Liver (tissue), 9 donors: Measurements from ENCODE around the gene IZUMO2. TPM values are rescaled to one million over a fixed set of nuclear protein-coding genes. Genes with fewer than 3 reads are reported as not detected.

Experiments used
- DNase-seq: peaks from one replicate; pipeline ENCODE4 v3.0.0-alpha.2; 2017; ENCODE audit warnings: low spot score
- H3K27ac ChIP-seq, 2 donors: one replicate each; pipeline ENCODE4 v1.7.0; 2013; ENCODE audit warnings: inconsistent platforms in 2 of 2, low read length in 2 of 2, control low read depth in 1 of 2, low read depth in 1 of 2, mild to moderate bottlenecking in 1 of 2
- H3K27me3 ChIP-seq, 4 donors: one replicate each; pipeline versions ENCODE4 v1.6.1 to v1.7.0; 2013; ENCODE audit warnings: low read length in 3 of 4, inconsistent platforms in 1 of 4, mild to moderate bottlenecking in 1 of 4, moderate library complexity in 1 of 4; ENCODE audit not compliant: control insufficient read depth in 4 of 4, insufficient read depth in 4 of 4
- H3K36me3 ChIP-seq, 4 donors: one replicate each; pipeline versions ENCODE4 v1.6.1 to v1.7.0; 2013; ENCODE audit warnings: low read length in 3 of 4, mild to moderate bottlenecking in 3 of 4, low read depth in 1 of 4, moderate library complexity in 1 of 4; ENCODE audit not compliant: control insufficient read depth in 4 of 4, insufficient read depth in 3 of 4
- H3K4me1 ChIP-seq, 4 donors: one replicate each; pipeline versions ENCODE4 v1.6.1 to v1.7.0; 2013; ENCODE audit warnings: low read length in 3 of 4, mild to moderate bottlenecking in 3 of 4, moderate library complexity in 1 of 4; ENCODE audit not compliant: control insufficient read depth in 4 of 4, insufficient read depth in 4 of 4
- H3K4me3 ChIP-seq, 3 donors: one replicate each; pipeline versions ENCODE4 v1.6.1 to v1.7.0; 2013; ENCODE audit warnings: low read length in 3 of 3, control low read depth in 1 of 3, low read depth in 1 of 3, mild to moderate bottlenecking in 1 of 3
- H3K9ac ChIP-seq, 2 donors: one replicate each; pipeline ENCODE4 v1.7.0; 2013; ENCODE audit warnings: low read length in 2 of 2, mild to moderate bottlenecking in 2 of 2, moderate library complexity in 2 of 2, control low read depth in 1 of 2, low read depth in 1 of 2
- H3K9me3 ChIP-seq, 4 donors: one replicate each; pipeline versions ENCODE4 v1.6.1 to v1.7.0; 2013; ENCODE audit warnings: low read length in 3 of 4; ENCODE audit not compliant: control insufficient read depth in 4 of 4
- ATF3 ChIP-seq: IDR thresholded peaks from 2 replicates; pipeline ENCODE4 v1.6.1; 2016; ENCODE audit warnings: antibody characterized with exemption
- EGR1 ChIP-seq, 2 donors: IDR thresholded peaks; 2 replicates each; pipeline ENCODE4 v1.6.1; 2016 to 2018; ENCODE audit warnings: antibody characterized with exemption in 2 of 2, low read depth in 2 of 2
- FOXA2 ChIP-seq: IDR thresholded peaks from 2 replicates; pipeline ENCODE4 v1.6.1; 2016; ENCODE audit warnings: antibody characterized with exemption
- HNF4G ChIP-seq: IDR thresholded peaks from 2 replicates; pipeline ENCODE4 v1.6.1; 2016; ENCODE audit warnings: antibody characterized with exemption
- JUND ChIP-seq, 2 donors: IDR thresholded peaks; 2 replicates each; pipeline ENCODE4 v1.6.1; 2016; ENCODE audit warnings: antibody characterized with exemption in 2 of 2
- MAX ChIP-seq: IDR thresholded peaks from 2 replicates; pipeline ENCODE4 v1.6.1; 2016; ENCODE audit warnings: antibody characterized with exemption
- NR2F2 ChIP-seq: IDR thresholded peaks from 2 replicates; pipeline ENCODE4 v1.6.1; 2016; ENCODE audit warnings: antibody characterized with exemption
- RAD21 ChIP-seq, 2 donors: IDR thresholded peaks; 2 replicates each; pipeline ENCODE4 v1.6.1; 2016; ENCODE audit warnings: antibody characterized with exemption in 2 of 2, mild to moderate bottlenecking in 2 of 2
- REST ChIP-seq: IDR thresholded peaks from 2 replicates; pipeline ENCODE4 v1.6.1; 2016; ENCODE audit warnings: antibody characterized with exemption, mild to moderate bottlenecking
- SP1 ChIP-seq: IDR thresholded peaks from 2 replicates; pipeline ENCODE4 v1.6.1; 2018; ENCODE audit warnings: antibody characterized with exemption, mild to moderate bottlenecking
- TAF1 ChIP-seq: conservative IDR thresholded peaks from 2 replicates; pipeline ENCODE4 v1.6.1; 2016; ENCODE audit warnings: antibody characterized with exemption, mild to moderate bottlenecking
- YY1 ChIP-seq: IDR thresholded peaks from 2 replicates; pipeline ENCODE4 v1.6.1; 2016; ENCODE audit warnings: antibody characterized with exemption, mild to moderate bottlenecking
- ZBTB33 ChIP-seq: IDR thresholded peaks from 2 replicates; pipeline ENCODE4 v1.6.1; 2016; ENCODE audit warnings: antibody characterized with exemption
- WGBS: extraction: QIAGEN DNeasy Blood & Tissue Kit; methylation state at CpG from one replicate; pipeline ENCODE4 v1.1.7; 2013; 5-methylcytosine and 5-hydroxymethylcytosine counted together
- polyA plus RNA-seq, 2 donors: library from polyadenylated mRNA; stranded (reverse) in 1 of 2; unstranded in 1 of 2; fragments of 200-250 nt in 1 of 2; fragments of >200 nt in 1 of 2; fragmentation: Nextera tagmentation in 1 of 2; extraction: Ambion mirVana in 1 of 2; gene quantifications; one replicate each; pipeline versions ENCODE4 v1.2.1 to v1.2.3, GENCODE V29; 2013 to 2015
- total RNA-seq, 2 donors: library from RNA; depleted of rRNA; stranded (reverse); fragments of >200 nt; gene quantifications; one replicate each; pipeline ENCODE4 v1.2.3, GENCODE V29; 2014
- donor health status: healthy.
- donor health status: healthy.
- donor health status: healthy.
- donor health status: healthy.
- donor health status: healthy.

IZUMO2 gene
- total and polyA plus RNA-seq, 4 donors, result not detected

GRCh38 chr19:50204081-50204428 lies 41.0 kb upstream of the IZUMO2 start:
- Histone ChIP-seq H3K9ac (peak overlapping the region; percentile 5 to 32), H3K4me1 (peaks cover 9 to 25% (median 20%) of the 10 kb centered on the region in 4 donors), H3K27ac (peak overlapping the region; percentile 85 to 94), H3K27me3 (peaks cover 0 to 2% (median 0%) of the 10 kb centered on the region in 4 donors), H3K4me3 (peak overlapping the region; percentile 57 to 86 (median 77)), H3K36me3 (no peaks in the 10 kb centered on the region), H3K9me3 (no peaks in the 10 kb centered on the region)
- WGBS, result 54% methylated on average over 7 of the region's 7 CpGs
- TF ChIP-seq RAD21 (IDR thresholded peaks at IDR 0.05), result no peak
- TF ChIP-seq JUND (IDR thresholded peaks at IDR 0.05), result no peak
- no peak for TF ChIP-seq ZBTB33
- TF ChIP-seq TAF1, result no peak
- no peak for TF ChIP-seq HNF4G
- no peak for DNase-seq

GRCh38 chr19:50203281-50204080 lies 40.4 kb upstream of the IZUMO2 start, which contains the start of gene MYH14:
TSS of gene MYH14 (plus strand) at chr19:50203622. CDS start at chr19:50210366, 6,744 bp downstream.
- Histone ChIP-seq H3K4me1 (peaks cover 9 to 30% (median 25%) of the 10 kb centered on the region in 4 donors), H3K9me3 (no peaks in the 10 kb centered on the region), H3K4me3 (peak within 1 kb of the TSS; percentile 57 to 86 (median 77)), H3K27ac (peak within 1 kb of the TSS; percentile 85 to 94), H3K36me3 (no peaks in the 10 kb centered on the region), H3K27me3 (peaks cover 0 to 2% (median 0%) of the 10 kb centered on the region in 4 donors), H3K9ac (peak within 1 kb of the TSS; percentile 20 to 32)
- 4% methylated on average over 78 of the region's 78 CpGs for WGBS
- peak; percentile 72 for DNase-seq
- no peak for TF ChIP-seq MAX
- no peak for TF ChIP-seq NR2F2
- peak; percentile 88 for TF ChIP-seq SP1
- no peak for TF ChIP-seq REST
- no peak for TF ChIP-seq YY1
- TF ChIP-seq EGR1 (IDR thresholded peaks at IDR 0.05; ENCODE audit: low read depth in 2 of 2), result no peak
- no peak for TF ChIP-seq ATF3
- no peak for TF ChIP-seq FOXA2
